SK-N-SH (cell line): ENCODE results near the gene ARID4A. TPM values are rescaled to one million over a fixed set of nuclear protein-coding genes. Genes with fewer than 3 reads are reported as not detected.
A peak's percentile ranks its signal among the peaks of the same experiment; 100 is the strongest.

Source experiments
- CTCF ChIA-PET: fragments of 300-600, 350-600 bp; formaldehyde crosslinking; extraction: SDS; loops from one replicate; lab custom pipeline; 2021; lab: Yijun Ruan, JAX
- POLR2A ChIA-PET: fragments of 350-600 bp; sonication (Branson Sonifier 250); formaldehyde crosslinking; extraction: SDS; loops from one replicate; lab custom pipeline; 2020; ENCODE audit warnings: antibody characterized with exemption, inconsistent platforms; lab: Yijun Ruan, JAX
- DNase-seq: peaks from one replicate; pipeline ENCODE4 v3.0.0; 2012
- H2AFZ ChIP-seq: fragments of 200-600 bp; sonication (generic); 2 replicates; pipeline ENCODE4 v1.8.1; 2016; ENCODE audit warnings: antibody characterized with exemption, mild to moderate bottlenecking, low read depth
- H3F3A ChIP-seq: fragments of 200-600 bp; sonication (generic); replicated peaks from 2 replicates; pipeline ENCODE3; 2016; ENCODE audit warnings: antibody characterized with exemption, mild to moderate bottlenecking; ENCODE audit not compliant: insufficient read depth
- H3K27ac ChIP-seq, 2 experiments: fragments of 200-500 bp in 1 of 2; fragments of 200-600 bp in 1 of 2; sonication (Bioruptor generic) in 1 of 2; sonication (generic), shearing (Covaris generic) in 1 of 2; 2 replicates each; pipeline versions ENCODE4 v1.5.1 to v1.6.1; 2014 to 2016; ENCODE audit warnings: low read depth in 2 of 2, inconsistent platforms in 1 of 2, low read length in 1 of 2, mild to moderate bottlenecking in 1 of 2, mixed read lengths in 1 of 2
- H3K27me3 ChIP-seq: fragments of 200-600 bp; sonication (generic), shearing (Covaris generic); 2 replicates; pipeline ENCODE4 v1.6.1; 2016; ENCODE audit warnings: mixed run types; ENCODE audit not compliant: insufficient read depth
- H3K36me3 ChIP-seq, 2 experiments: fragments of 200-500 bp in 1 of 2; fragments of 200-600 bp in 1 of 2; sonication (Bioruptor generic) in 1 of 2; sonication (generic) in 1 of 2; replicated peaks in 1 of 2; 2 replicates each; pipeline versions ENCODE3 to v1.5.1; 2014 to 2016; ENCODE audit warnings: low read length in 1 of 2, mild to moderate bottlenecking in 1 of 2; ENCODE audit not compliant: insufficient read depth in 2 of 2, control insufficient read depth in 1 of 2
- H3K4me1 ChIP-seq, 2 experiments: fragments of 200-500 bp in 1 of 2; fragments of 200-600 bp in 1 of 2; sonication (Bioruptor generic) in 1 of 2; sonication (generic), shearing (Covaris generic) in 1 of 2; 2 replicates each; pipeline versions ENCODE4 v1.5.1 to v1.6.1; 2014 to 2016; ENCODE audit warnings: low read depth in 1 of 2, low read length in 1 of 2, mixed run types in 1 of 2; ENCODE audit not compliant: insufficient read depth in 2 of 2, control insufficient read depth in 1 of 2
- H3K4me2 ChIP-seq: fragments of 200-600 bp; sonication (generic), shearing (Covaris generic); 2 replicates; pipeline ENCODE4 v1.6.1; 2017; ENCODE audit warnings: mixed run types
- H3K4me3 ChIP-seq, 2 experiments: fragments of 200-500 bp in 1 of 2; fragments of 200-600 bp in 1 of 2; sonication (Bioruptor generic) in 1 of 2; sonication (generic), shearing (Covaris generic) in 1 of 2; 2 replicates each; pipeline versions ENCODE4 v1.5.1 to v1.8.1; 2014 to 2016; ENCODE audit warnings: low read depth in 2 of 2, inconsistent platforms in 1 of 2, low read length in 1 of 2, mild to moderate bottlenecking in 1 of 2, mixed read lengths in 1 of 2, moderate library complexity in 1 of 2
- H3K79me2 ChIP-seq: fragments of 200-600 bp; sonication (generic); 2 replicates; pipeline ENCODE4 v1.8.1; 2017; ENCODE audit warnings: mild to moderate bottlenecking; ENCODE audit not compliant: insufficient read depth
- H3K9ac ChIP-seq: fragments of 200-600 bp; sonication (generic); 2 replicates; pipeline ENCODE4 v1.6.1; 2017; ENCODE audit warnings: mixed run types
- H3K9me2 ChIP-seq: fragments of 200-600 bp; sonication (generic); 2 replicates; pipeline ENCODE4 v1.6.1; 2017; ENCODE audit warnings: mixed run types
- H3K9me3 ChIP-seq: fragments of 200-600 bp; sonication (generic); 2 replicates; pipeline ENCODE4 v1.6.1; 2017; ENCODE audit warnings: mixed run types, mild to moderate bottlenecking, moderate library complexity
- H4K20me1 ChIP-seq: fragments of 200-600 bp; sonication (generic); 2 replicates; pipeline ENCODE4 v1.6.1; 2017; ENCODE audit warnings: mild to moderate bottlenecking, mixed run types; ENCODE audit not compliant: insufficient read depth
- CHD2 ChIP-seq: fragments of 150-350 bp; IDR thresholded peaks from 2 replicates; pipeline ENCODE4 v1.6.1; 2018; ENCODE audit warnings: low read length; ENCODE audit not compliant: partially characterized antibody
- FOXM1 ChIP-seq: IDR thresholded peaks from 2 replicates; pipeline ENCODE4 v1.4.0; 2012; ENCODE audit warnings: low read depth, mild to moderate bottlenecking
- GABPA ChIP-seq: IDR thresholded peaks from 2 replicates; pipeline ENCODE4 v1.4.0; 2012; ENCODE audit warnings: low read depth, mild to moderate bottlenecking
- JUND ChIP-seq: IDR thresholded peaks from 2 replicates; pipeline ENCODE4 v1.4.0; 2012
- MXI1 ChIP-seq: IDR thresholded peaks from 2 replicates; pipeline ENCODE4 v1.6.1; 2012; ENCODE audit warnings: mild to moderate bottlenecking, low read depth, low read length, improper control_type of control experiment
- POLR2AphosphoS5 ChIP-seq: IDR thresholded peaks from 2 replicates; pipeline ENCODE4 v1.6.1; 2012; ENCODE audit warnings: low read depth, low read length
- RXRA ChIP-seq: IDR thresholded peaks from 2 replicates; pipeline ENCODE4 v1.4.0; 2012; ENCODE audit warnings: low read depth, mild to moderate bottlenecking, borderline replicate concordance
- SMC3 ChIP-seq: IDR thresholded peaks from 2 replicates; pipeline ENCODE4 v1.6.1; 2012; ENCODE audit warnings: low read depth, low read length, improper control_type of control experiment
- TEAD4 ChIP-seq: IDR thresholded peaks from 2 replicates; pipeline ENCODE4 v1.4.0; 2012; ENCODE audit warnings: mild to moderate bottlenecking, borderline replicate concordance; ENCODE audit not compliant: insufficient read depth
- WGBS: methylation state at CpG from one replicate; pipeline ENCODE4 v1.1.6; 2017; ENCODE audit warnings: low lambda C conversion rate; 5-methylcytosine and 5-hydroxymethylcytosine counted together
- polyA plus RNA-seq, 3 experiments: library from polyadenylated mRNA; depleted of rRNA; stranded (reverse); fragments of >200 nt; gene quantifications; 2 replicates each; pipeline ENCODE4 v1.2.3, GENCODE V29; 2012
- TF ChIP-seq, protein P1 (sequence below): IDR thresholded peaks from 2 replicates; pipeline ENCODE4 v1.4.0; 2012; ENCODE audit warnings: low read depth, borderline replicate concordance
- TF ChIP-seq, protein P2 (sequence below): IDR thresholded peaks from 2 replicates; pipeline ENCODE4 v1.4.0; 2012; ENCODE audit warnings: low read depth
- TF ChIP-seq, protein P3 (sequence below): IDR thresholded peaks from 2 replicates; pipeline ENCODE4 v1.4.0; 2012; ENCODE audit warnings: low read depth, borderline replicate concordance
- TF ChIP-seq, protein P4 (sequence below): IDR thresholded peaks from 2 replicates; pipeline ENCODE4 v1.6.1; 2012; ENCODE audit warnings: mild to moderate bottlenecking, low read depth, low read length, moderate library complexity

ARID4A gene
- polyA plus RNA-seq, 1 of the 3 experiments (the other 2 are of a cell fraction) = 4.6 TPM

DNA sequence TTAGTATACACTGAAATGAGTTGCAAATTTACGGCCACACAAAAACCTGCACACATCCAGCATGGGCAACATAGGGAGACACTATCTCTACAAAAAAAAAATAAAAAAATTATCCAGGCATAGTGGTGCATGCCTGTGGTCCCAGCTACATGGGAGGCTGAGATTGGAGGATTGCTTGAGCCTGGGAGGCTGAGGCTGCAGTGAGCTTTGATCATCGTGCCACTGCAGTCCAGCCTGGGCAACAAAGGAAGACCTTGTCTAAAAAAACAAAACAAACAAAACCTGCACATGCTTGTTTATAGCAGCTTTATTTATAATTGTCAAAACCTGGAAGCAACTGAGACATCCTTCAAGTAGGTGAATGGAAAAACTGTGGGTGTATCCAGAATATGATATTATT lies 92.5 kb downstream of the ARID4A start (continued):
- TF ChIP-seq MXI1 (no peak), TEAD4 (no peak), CHD2 (no peak)
- TF ChIP-seq, protein P1, sequence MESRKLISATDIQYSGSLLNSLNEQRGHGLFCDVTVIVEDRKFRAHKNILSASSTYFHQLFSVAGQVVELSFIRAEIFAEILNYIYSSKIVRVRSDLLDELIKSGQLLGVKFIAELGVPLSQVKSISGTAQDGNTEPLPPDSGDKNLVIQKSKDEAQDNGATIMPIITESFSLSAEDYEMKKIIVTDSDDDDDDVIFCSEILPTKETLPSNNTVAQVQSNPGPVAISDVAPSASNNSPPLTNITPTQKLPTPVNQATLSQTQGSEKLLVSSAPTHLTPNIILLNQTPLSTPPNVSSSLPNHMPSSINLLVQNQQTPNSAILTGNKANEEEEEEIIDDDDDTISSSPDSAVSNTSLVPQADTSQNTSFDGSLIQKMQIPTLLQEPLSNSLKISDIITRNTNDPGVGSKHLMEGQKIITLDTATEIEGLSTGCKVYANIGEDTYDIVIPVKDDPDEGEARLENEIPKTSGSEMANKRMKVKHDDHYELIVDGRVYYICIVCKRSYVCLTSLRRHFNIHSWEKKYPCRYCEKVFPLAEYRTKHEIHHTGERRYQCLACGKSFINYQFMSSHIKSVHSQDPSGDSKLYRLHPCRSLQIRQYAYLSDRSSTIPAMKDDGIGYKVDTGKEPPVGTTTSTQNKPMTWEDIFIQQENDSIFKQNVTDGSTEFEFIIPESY = no peak
- TF ChIP-seq, protein P2, sequence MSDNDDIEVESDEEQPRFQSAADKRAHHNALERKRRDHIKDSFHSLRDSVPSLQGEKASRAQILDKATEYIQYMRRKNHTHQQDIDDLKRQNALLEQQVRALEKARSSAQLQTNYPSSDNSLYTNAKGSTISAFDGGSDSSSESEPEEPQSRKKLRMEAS = no peak
- TF ChIP-seq, all 33 proteins: peak for 0

DNA sequence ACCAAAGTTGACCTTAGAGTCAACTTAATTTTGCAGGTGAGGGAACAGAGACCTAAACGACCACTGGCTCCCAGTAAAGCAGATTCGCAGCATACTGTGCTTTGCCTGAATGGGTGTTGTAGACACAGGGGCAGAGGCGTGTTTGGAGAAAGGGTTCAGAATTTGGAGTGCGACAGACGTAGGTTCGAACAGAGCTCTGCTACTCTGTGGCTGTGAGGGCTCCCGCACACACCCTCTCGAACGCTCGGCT lies 97.1 kb downstream of the ARID4A start:
- Histone ChIP-seq H3K79me2 (no peaks in the 10 kb centered on the region), H4K20me1 (no peaks in the 10 kb centered on the region), H3K9ac (peak overlapping the region; percentile 53; the same call in 1 of the 2 replicates), H3F3A (peaks cover 5% of the 10 kb centered on the region), H3K4me3 (peak overlapping the region; percentile 47 to 60; a peak in 3 of 4 replicates), H3K27ac (no peak overlapping the region), H2AFZ (peak overlapping the region; percentile 95; the same call in 1 of the 2 replicates), H3K4me2 (peak overlapping the region; percentile 49; the same call in 1 of the 2 replicates), H3K36me3 (no peaks in the 10 kb centered on the region), H3K4me1 (peaks cover 0 to 6% of the 10 kb centered on the region in 2 experiments; a peak in 1 of 4 replicates), H3K9me2 (no peaks in the 10 kb centered on the region), H3K9me3 (no peaks in the 10 kb centered on the region), H3K27me3 (no peaks in the 10 kb centered on the region)
- POLR2A ChIA-PET = interaction anchor here (1.0 to 1.1 kb wide), 2 partner anchors 75 to 98 kb away, joined by 3 to 6 read pairs; partner anchors contain the start of gene ARID4A
- TF ChIP-seq, protein P3, sequence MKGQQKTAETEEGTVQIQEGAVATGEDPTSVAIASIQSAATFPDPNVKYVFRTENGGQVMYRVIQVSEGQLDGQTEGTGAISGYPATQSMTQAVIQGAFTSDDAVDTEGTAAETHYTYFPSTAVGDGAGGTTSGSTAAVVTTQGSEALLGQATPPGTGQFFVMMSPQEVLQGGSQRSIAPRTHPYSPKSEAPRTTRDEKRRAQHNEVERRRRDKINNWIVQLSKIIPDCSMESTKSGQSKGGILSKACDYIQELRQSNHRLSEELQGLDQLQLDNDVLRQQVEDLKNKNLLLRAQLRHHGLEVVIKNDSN = no peak
- TF ChIP-seq GABPA (no peak), JUND (no peak), FOXM1 (no peak)
- no peak for DNase-seq
- WGBS = 35% methylated on average over 7 of the region's 10 CpGs
- CTCF ChIA-PET = interaction anchor here (0.7 to 2.9 kb wide), 19 partner anchors 9 to 287 kb away, joined by 3 to 19 read pairs (median 4); partner anchors contain the start of genes KIAA0586, PSMA3 and TIMM9

DNA sequence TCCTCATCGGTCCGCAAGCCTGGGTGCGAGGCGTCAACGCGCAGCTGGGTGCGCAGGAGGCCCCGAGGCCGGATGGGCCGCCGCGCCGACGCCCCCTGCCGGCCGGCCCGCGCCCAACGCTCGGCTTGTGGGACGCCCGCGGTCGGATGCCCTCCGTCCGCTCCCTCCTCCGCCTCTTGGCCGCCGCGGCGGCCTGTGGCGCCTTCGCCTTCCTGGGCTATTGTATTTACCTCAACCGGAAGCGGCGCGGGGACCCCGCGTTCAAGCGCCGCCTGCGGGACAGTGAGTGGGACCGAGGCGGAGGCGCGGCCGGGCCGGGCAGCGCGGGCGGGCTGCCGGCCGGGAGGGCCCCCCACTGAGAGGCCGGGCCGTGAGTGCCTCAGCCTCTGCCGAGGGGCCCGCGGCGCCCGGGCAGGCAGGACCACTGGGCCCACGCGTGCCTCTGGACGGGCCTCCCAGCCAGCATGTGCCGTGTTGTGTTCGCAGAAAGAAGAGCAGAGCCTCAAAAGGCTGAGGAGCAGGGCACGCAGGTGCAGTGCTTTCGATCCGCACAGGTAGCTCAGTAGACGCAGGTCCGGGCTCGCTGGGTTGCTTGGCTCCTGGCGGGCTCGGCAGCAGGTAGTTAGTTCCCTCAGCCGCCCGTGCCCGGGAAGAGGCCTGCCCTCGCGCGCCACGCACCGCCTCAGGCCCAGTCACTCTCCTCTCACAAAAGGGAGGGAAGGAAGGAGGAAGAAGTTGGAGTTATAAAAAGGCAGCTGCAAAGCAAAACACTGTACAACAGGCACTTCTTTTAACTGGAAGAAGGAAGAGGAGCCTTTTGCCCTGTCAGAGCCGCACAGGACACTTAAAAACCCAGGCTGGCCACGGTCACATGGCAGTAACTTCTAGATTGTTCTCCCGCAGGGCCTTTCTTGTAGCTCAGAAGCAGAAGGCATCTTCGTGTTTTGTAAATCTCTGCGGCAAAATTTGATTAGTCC lies 97.7 kb downstream of the ARID4A start, which contains the start of gene TOMM20L:
Gene TOMM20L (plus strand): TSS at position 119 of the 977 bp plus-strand sequence. CDS start 28 bp downstream, at position 147.
- Histone ChIP-seq H3K4me3 (peak within 1 kb of the TSS; percentile 47 to 60), H3K79me2 (no peaks in the 10 kb centered on the region), H3K4me2 (peak within 1 kb of the TSS; percentile 49), H3K9me3 (no peaks in the 10 kb centered on the region), H3F3A (peaks cover 5% of the 10 kb centered on the region), H3K9ac (peak within 1 kb of the TSS; percentile 53; the same call in 1 of the 2 replicates), H3K27ac (no peak within 1 kb of the TSS), H3K36me3 (no peaks in the 10 kb centered on the region), H4K20me1 (no peaks in the 10 kb centered on the region), H2AFZ (peak within 1 kb of the TSS; percentile 95; the same call in 1 of the 2 replicates), H3K9me2 (no peaks in the 10 kb centered on the region), H3K4me1 (peaks cover 0 to 6% of the 10 kb centered on the region in 2 experiments; a peak in 1 of 4 replicates), H3K27me3 (no peaks in the 10 kb centered on the region)
- DNase-seq = peak; percentile 95
- 70% methylated on average over 20 of the region's 86 CpGs for WGBS
- ChIA-PET CTCF (interaction anchor here (0.7 to 2.9 kb wide), 25 partner anchors 9 to 288 kb away, joined by 3 to 19 read pairs (median 4); partner anchors contain the start of genes ARID4A, KIAA0586, PSMA3 and TIMM9), POLR2A (interaction anchor here (1.0 to 1.2 kb wide), 3 partner anchors 30 to 98 kb away, joined by 3 to 6 read pairs (median 3); partner anchors contain the start of gene ARID4A)
- TF ChIP-seq, protein P1 = no peak
- TF ChIP-seq, protein P4, sequence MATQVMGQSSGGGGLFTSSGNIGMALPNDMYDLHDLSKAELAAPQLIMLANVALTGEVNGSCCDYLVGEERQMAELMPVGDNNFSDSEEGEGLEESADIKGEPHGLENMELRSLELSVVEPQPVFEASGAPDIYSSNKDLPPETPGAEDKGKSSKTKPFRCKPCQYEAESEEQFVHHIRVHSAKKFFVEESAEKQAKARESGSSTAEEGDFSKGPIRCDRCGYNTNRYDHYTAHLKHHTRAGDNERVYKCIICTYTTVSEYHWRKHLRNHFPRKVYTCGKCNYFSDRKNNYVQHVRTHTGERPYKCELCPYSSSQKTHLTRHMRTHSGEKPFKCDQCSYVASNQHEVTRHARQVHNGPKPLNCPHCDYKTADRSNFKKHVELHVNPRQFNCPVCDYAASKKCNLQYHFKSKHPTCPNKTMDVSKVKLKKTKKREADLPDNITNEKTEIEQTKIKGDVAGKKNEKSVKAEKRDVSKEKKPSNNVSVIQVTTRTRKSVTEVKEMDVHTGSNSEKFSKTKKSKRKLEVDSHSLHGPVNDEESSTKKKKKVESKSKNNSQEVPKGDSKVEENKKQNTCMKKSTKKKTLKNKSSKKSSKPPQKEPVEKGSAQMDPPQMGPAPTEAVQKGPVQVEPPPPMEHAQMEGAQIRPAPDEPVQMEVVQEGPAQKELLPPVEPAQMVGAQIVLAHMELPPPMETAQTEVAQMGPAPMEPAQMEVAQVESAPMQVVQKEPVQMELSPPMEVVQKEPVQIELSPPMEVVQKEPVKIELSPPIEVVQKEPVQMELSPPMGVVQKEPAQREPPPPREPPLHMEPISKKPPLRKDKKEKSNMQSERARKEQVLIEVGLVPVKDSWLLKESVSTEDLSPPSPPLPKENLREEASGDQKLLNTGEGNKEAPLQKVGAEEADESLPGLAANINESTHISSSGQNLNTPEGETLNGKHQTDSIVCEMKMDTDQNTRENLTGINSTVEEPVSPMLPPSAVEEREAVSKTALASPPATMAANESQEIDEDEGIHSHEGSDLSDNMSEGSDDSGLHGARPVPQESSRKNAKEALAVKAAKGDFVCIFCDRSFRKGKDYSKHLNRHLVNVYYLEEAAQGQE = no peak
- TF ChIP-seq SMC3 (peak; percentile 47), RXRA (no peak), POLR2AphosphoS5 (no peak)
- TF ChIP-seq, protein P2 = peak; percentile 86
